ENCODE data around the gene DPCD.
"Not testable (repeated sequence)": the region's sequence is repeated elsewhere in the genome, so short reads cannot be mapped to it uniquely, and the experiment has no call there.

Gene DPCD

DNA sequence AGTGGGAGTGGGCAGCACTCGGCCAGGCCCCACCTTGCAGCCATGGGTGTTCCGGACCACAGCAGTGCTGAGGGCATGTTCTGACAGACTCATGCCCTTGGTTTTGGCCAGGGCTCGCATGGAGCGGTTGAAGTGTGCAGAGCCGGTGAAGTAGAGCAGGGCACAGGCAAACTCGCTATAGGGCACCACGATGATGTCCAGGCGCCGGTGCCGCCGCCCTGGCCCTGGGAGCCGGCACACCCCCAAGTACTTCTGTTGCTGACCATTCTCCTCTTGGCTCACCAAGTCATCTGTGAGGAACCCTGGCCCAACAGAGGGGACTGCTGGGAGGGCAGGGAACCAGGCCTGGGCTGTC is 8.6 kb upstream of the DPCD start:
- Mint-ChIP-seq H3K27ac (no peak overlapping the region), H3K36me3 (ENCODE audit: insufficient read depth) (peaks cover 6% of the 10 kb centered on the region), H3K4me3 (no peak overlapping the region), H3K27me3 (no peaks in the 10 kb centered on the region), H3K9me3 (no peaks in the 10 kb centered on the region), H3K4me1 (ENCODE audit: low read depth in 2 of 2) (peaks cover 0 to 3% of the 10 kb centered on the region in 2 donors)
- DNase-seq: no peak
- ATAC-seq (replicated peaks): no peak

DNA sequence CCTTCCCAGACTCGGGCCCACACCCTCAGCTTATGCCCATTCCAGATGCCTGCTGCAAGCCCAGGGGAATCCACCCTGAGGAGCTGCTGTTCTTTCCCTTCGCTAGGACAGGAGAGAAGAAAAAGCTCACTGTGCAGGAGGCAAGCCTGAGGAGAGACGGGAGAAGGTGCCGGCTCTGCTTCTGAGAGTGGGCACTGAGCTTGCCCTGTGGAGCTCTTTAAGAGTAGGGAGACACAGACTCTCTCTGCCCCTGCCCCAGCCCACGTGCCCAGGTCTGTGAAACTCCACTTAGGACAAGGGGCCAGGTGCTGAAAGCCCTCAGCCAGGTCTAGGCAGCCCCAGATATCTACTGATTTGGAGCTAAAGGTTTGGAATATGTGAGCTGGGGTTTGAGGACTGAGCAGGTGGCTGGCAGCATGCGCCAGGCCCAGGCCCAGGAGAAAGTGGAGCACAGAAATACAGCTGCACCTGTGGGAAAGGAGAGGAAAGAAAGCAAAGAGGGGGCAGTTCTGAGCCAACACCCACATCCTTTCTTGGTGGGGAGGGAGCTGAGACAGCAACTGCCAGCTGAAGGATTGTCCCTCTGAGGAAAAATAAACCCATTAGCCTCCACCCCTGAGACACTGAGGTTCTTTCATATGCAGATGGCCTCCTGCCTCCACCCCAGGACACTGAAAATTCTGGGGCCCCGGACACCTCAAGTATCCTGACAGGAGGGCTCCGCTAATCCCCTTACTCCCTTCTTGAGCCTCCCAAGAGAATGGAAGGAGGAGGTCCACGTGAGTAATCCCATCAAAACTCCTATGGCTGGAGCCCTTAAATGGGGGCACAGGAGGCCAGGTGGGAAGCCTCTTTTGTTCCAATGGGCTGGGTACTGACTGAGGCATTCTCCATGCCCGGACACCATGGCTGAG is 7.4 kb upstream of the DPCD start:
- Mint-ChIP-seq H3K36me3 (ENCODE audit: insufficient read depth) (peaks cover 6% of the 10 kb centered on the region), H3K9me3 (no peaks in the 10 kb centered on the region), H3K27me3 (no peaks in the 10 kb centered on the region), H3K4me1 (ENCODE audit: low read depth in 2 of 2) (peaks cover 4 to 8% of the 10 kb centered on the region in 2 donors), H3K4me3 (no peak overlapping the region), H3K27ac (no peak overlapping the region)
- no peak for DNase-seq
- no peak for ATAC-seq (replicated peaks)

DNA sequence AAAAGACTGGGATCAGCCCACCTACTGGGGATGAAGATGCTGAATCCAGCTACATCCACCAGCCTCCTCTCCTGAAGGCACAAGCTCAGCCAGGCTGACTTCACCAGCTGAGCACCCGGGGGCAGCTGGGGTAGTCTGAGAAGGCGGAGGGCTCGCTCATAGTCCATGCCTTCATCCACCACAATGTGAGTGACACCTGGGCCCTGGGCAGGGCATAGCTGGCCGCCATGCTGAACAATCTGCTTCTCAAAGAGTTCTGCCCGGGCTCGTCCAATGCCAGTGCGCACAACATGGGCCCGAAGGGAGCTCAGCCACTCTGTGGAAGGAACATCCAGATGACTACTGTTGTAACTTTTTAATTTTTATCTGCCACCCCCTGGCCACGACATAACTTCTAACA is 2.3 kb upstream of the DPCD start:
- no peak for ATAC-seq (replicated peaks)
- Mint-ChIP-seq H3K27ac (no peak overlapping the region), H3K9me3 (no peaks in the 10 kb centered on the region), H3K36me3 (ENCODE audit: insufficient read depth) (peaks cover 20% of the 10 kb centered on the region), H3K4me3 (no peak overlapping the region), H3K27me3 (no peaks in the 10 kb centered on the region), H3K4me1 (ENCODE audit: low read depth in 2 of 2) (peaks cover 17 to 23% of the 10 kb centered on the region in 2 donors)
- DNase-seq: no peak

DNA sequence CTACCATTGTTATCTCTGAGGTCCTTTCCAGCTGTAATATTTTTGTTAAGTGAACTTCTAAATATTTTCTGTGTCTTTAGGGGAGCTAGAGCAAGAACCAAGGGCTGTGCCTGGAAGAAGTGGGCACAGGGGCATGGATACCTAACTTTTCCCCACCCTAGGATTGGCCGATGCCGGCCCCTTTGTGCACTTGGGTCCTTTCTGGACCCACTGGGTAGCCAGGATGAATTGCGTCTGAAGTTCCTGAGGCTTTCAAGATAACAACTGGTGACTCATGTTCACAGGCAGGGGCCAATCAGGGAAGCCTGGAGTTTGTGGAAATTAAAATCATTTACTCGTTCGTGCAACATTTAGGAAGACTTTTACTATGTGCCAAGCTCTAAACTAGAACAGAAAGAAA is 758 bp downstream of the DPCD start:
- peaks cover 22% of the 10 kb centered on the region for H3K36me3 Mint-ChIP-seq (ENCODE audit: insufficient read depth)
- H3K4me1 Mint-ChIP-seq (ENCODE audit: low read depth in 2 of 2): peaks cover 17 to 23% of the 10 kb centered on the region in 2 donors
- peak overlapping the region; percentile 91 to 92 for H3K27ac Mint-ChIP-seq
- H3K9me3 Mint-ChIP-seq: no peaks in the 10 kb centered on the region
- H3K4me3 Mint-ChIP-seq: peak overlapping the region; percentile 94 to 95
- ATAC-seq (replicated peaks) (no peak), DNase-seq (no peak)
- H3K27me3 Mint-ChIP-seq: no peaks in the 10 kb centered on the region

DNA sequence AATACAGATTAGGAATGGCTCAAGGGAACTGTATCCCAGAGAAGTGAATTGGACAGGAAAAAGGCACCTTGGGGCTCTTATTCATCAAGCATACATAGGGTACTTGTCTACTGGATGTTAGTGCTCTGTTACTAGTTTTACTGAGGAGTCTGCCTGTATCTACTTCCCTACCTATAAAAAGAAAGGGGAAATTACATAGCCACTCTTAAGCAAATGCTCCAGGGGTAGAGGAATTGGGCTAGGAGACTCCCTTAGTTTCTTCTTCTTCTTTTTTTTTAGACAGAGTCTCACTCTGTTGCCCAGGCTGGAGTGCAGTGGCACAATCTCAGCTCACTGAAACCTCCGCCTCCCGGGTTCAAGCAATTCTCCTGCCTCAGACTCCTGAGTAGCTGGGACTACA is 5.2 kb downstream of the DPCD start:
- DNase-seq; H3K36me3 Mint-ChIP-seq (ENCODE audit: insufficient read depth); H3K9me3 Mint-ChIP-seq; H3K4me3 Mint-ChIP-seq; H3K27ac Mint-ChIP-seq; H3K27me3 Mint-ChIP-seq; ATAC-seq (replicated peaks); H3K4me1 Mint-ChIP-seq (ENCODE audit: low read depth in 2 of 2): not testable (repeated sequence)

DNA sequence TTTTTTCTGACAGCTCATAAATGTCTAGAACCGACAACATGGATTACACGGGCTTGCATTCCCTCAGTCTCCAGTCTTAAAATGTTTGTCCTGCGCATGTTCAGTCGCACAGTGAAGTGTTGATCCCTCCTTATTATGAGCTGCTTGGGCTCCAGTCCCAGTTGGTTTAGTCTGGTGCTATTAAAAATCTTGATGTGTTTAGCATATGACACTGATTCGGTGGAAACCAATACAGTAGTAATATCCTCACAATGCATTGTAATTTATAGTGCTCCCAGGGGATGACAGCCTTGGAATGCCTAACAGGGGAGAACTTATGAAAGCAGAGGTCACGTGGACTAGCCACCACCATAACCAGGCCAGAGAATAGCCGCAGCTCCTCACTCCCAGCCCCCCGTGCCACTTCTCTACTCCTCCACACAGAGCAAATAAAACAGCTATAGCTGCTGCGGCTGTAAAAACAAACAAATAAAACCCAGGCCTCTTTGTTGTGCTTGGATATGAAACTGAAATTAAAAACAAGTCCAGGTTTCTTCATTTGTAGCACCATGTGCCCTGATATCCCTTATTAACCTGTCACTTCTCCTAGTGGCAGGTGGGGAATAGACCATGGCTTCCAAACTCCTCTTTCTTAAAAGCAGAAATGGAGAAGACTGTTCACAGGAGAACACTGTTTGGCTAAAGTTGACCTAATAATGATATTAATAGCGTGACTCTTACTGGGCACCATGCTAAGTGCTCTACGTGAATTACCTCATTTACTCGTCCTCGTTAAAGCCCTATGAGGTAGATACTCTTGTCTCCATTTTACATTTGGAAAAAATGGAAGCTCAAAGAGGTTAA is 7.7 kb downstream of the DPCD start:
- Mint-ChIP-seq H3K27ac (no peak overlapping the region), H3K4me3 (no peak overlapping the region), H3K36me3 (ENCODE audit: insufficient read depth) (peaks cover 10% of the 10 kb centered on the region), H3K27me3 (no peaks in the 10 kb centered on the region), H3K9me3 (no peaks in the 10 kb centered on the region), H3K4me1 (ENCODE audit: low read depth in 2 of 2) (no peaks in the 10 kb centered on the region)
- DNase-seq (no peak), ATAC-seq (replicated peaks) (no peak)

DNA sequence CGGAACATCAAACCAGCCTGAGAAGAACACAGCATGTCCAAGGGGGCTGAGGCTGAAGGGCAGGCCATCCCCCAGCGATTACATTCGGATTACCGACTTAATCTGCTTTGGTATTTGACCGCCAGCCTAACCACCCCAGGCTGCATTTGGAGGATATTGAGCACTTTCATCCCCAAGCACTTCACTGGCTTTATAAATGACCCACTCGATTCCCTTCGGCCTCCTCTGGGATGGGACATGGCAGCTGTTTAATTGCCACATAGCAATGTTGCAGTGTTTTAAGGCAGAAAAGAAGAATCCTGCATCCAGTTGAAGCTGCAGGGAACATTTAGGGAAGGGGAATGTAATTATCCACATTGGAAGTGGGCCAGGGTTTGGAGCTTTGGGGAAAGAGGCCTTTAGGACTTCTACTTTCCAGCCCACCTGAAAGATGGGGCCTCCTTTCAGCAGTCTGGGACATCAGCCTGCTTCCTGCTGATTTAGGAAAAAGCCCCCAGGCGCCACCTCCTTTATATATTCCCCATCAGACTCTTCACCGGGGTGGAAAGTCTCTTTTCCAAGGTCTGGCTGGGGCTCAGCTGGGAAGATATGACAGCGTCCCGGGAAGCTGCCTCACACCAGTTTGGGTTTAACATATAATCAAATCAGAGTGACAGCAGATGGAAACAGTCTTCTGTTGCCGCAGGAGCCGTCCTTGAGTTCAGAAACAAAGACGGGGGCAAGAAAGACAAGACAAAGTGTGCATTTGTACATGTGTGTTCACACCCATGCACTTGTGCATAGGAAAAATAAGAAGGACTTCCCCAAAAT is 9.2 kb downstream of the DPCD start:
- Mint-ChIP-seq H3K36me3 (ENCODE audit: insufficient read depth) (peaks cover 10% of the 10 kb centered on the region), H3K9me3 (no peaks in the 10 kb centered on the region), H3K4me3 (no peak overlapping the region), H3K27ac (no peak overlapping the region), H3K4me1 (ENCODE audit: low read depth in 2 of 2) (no peaks in the 10 kb centered on the region), H3K27me3 (no peaks in the 10 kb centered on the region)
- no peak for ATAC-seq (replicated peaks)
- no peak for DNase-seq

DNA sequence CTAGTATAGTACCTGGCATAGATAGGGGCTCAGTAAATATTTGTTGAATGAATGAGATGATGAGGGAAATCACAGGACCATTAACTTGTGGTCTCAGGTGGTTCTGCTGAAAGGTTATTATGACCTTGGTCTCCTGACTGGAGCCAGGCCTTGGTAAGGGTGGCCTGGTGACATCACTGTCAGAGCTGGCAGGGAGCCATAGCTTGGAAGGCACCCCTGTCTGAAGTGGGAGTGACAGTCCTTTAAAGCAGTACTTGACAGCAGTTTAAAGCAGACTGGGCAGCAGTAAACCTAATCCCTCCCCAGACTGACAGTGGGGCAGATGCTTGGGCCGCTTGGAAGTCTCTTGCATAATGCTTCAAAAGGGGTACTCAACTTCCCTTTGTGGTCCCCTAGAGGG is 13.4 kb downstream of the DPCD start:
- DNase-seq: no peak
- H3K27me3 Mint-ChIP-seq: no peaks in the 10 kb centered on the region
- H3K9me3 Mint-ChIP-seq: no peaks in the 10 kb centered on the region
- no peak for ATAC-seq (replicated peaks)
- peaks cover 12% of the 10 kb centered on the region for H3K36me3 Mint-ChIP-seq (ENCODE audit: insufficient read depth)
- no peak overlapping the region for H3K4me3 Mint-ChIP-seq
- no peak overlapping the region for H3K27ac Mint-ChIP-seq
- no peaks in the 10 kb centered on the region for H3K4me1 Mint-ChIP-seq (ENCODE audit: low read depth in 2 of 2)

DNA sequence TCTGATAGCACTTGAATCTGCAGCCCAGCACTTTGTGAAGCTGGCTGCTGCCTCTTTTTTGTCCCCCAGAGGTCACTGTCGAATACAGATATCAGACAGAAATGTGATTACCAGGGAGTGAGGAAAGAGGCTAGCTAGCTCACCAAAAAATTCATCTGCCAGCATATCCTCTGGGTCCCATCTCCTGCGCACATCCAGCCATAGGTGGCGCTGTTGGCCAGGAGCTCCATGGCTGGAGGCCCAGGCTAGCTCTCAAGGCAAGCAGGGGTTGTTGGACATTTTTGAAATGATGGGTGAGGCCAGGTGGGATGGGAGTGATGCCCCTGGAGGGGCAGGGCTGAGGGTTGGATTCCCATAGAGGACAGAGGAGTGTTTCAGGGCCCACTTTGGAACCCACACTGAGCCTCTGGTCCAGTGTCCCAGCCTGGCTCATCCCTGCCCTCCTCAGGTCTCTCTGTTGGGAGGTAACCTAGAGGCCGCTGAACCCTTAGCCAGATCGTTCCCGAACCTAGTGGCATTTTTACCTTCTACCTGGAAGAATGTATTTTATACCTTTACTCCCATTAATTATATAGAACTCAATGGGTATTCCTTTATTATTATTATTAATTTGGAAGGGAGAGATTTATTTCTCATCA is 14.8 kb downstream of the DPCD start:
- peak; percentile 43 to 49 (median 49) for DNase-seq
- H3K36me3 Mint-ChIP-seq (ENCODE audit: insufficient read depth): peaks cover 15% of the 10 kb centered on the region
- no peak overlapping the region for H3K4me3 Mint-ChIP-seq
- H3K27ac Mint-ChIP-seq: no peak overlapping the region
- H3K9me3 Mint-ChIP-seq: no peaks in the 10 kb centered on the region
- H3K27me3 Mint-ChIP-seq: no peaks in the 10 kb centered on the region
- H3K4me1 Mint-ChIP-seq (ENCODE audit: low read depth in 2 of 2): no peaks in the 10 kb centered on the region
- peak; percentile 79 for ATAC-seq (replicated peaks)

DNA sequence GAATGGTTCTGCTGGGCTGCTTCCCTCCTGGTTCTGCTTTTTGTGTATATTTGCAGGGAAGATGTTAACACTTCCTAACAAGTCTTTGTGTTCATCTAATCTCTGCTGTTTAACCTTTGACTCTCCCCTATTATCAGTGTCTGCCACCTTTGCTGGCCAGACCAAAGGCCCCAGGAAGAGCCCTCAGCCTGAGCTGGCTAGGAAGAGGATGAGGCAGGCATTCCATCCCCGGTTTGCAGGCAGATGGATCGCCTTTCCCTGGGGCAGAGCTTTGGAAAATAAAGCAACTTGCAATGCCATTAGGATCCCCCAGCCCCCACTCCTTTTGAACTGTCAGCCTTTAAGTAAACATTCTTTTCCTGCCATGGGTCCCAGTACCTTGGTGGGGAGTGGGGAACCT is 19.0 kb downstream of the DPCD start:
- no peak overlapping the region for H3K4me3 Mint-ChIP-seq
- H3K27me3 Mint-ChIP-seq: no peaks in the 10 kb centered on the region
- H3K4me1 Mint-ChIP-seq (ENCODE audit: low read depth in 2 of 2): no peaks in the 10 kb centered on the region
- no peaks in the 10 kb centered on the region for H3K9me3 Mint-ChIP-seq
- H3K27ac Mint-ChIP-seq: peak overlapping the region; percentile 52 to 85
- H3K36me3 Mint-ChIP-seq (ENCODE audit: insufficient read depth): peaks cover 25% of the 10 kb centered on the region
- DNase-seq (no peak), ATAC-seq (replicated peaks) (no peak)

DNA sequence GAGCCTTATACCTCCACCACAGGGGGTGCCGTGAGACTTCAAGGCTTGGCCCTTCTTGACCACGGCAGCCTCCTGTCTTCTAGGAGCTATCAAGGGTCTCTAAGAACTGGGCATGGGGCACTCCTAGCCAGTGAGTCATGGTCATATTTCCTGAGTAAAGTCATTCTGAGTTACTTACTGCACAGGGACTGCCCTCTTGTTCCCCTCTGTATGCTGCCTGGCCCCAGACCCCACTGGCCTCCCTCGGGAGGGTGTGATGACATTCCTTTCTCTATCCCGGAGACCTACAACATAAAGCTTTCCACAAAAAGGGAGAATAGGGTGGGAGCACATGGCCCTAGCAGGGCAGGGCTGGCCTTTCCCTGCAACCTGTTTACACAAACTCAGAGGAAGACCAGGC is 21.4 kb downstream of the DPCD start:
- peaks cover 21% of the 10 kb centered on the region for H3K36me3 Mint-ChIP-seq (ENCODE audit: insufficient read depth)
- ATAC-seq (replicated peaks) (no peak), DNase-seq (no peak)
- no peak overlapping the region for H3K4me3 Mint-ChIP-seq
- peaks cover 0 to 4% of the 10 kb centered on the region in 2 donors for H3K4me1 Mint-ChIP-seq (ENCODE audit: low read depth in 2 of 2)
- H3K27ac Mint-ChIP-seq: peak overlapping the region; percentile 22 to 71
- H3K9me3 Mint-ChIP-seq: no peaks in the 10 kb centered on the region
- H3K27me3 Mint-ChIP-seq: no peaks in the 10 kb centered on the region

DNA sequence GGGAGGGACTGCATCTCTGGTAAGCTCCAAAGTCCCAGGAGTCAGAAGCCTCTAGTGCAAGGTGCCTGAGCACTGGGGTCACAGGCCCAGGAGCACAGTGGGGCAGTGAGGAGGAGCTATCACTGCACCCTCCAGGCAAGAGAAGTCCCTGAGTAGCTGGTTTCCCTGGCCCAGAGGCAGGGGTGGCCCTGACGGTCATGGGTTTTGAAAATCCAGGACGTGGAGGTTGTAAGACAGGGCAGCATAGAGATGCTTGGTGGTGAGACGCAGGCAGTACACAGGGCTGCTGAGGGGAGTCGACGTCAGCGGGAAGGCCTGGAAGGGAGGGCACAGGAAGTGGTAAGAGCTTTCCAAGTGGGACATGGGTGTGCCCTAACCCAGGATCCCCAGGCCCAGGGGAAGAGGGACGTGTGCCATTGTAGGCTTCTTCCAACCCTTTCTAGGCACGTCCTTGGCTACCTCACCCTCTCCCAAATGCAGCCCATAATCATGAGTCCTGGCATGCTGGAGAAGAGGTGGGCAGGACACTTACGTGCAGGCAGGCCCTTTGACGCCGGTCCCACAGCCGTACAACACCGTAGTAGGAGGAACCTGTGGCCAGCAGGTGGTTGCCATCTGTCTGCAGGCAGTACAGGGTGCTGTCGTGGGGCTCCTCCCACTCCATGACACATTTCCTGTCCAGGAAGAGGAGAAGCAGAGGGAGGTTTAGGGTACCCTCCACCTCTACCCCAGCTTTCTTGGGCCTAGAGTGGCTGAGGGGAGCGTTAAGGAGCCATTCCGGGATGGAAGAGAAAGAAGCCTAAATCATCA is 23.2 kb downstream of the DPCD start:
- no peaks in the 10 kb centered on the region for H3K27me3 Mint-ChIP-seq
- no peak overlapping the region for H3K4me3 Mint-ChIP-seq
- peaks cover 26% of the 10 kb centered on the region for H3K36me3 Mint-ChIP-seq (ENCODE audit: insufficient read depth)
- no peak for DNase-seq
- H3K27ac Mint-ChIP-seq: peak overlapping the region; percentile 67 to 87
- H3K9me3 Mint-ChIP-seq: no peaks in the 10 kb centered on the region
- H3K4me1 Mint-ChIP-seq (ENCODE audit: low read depth in 2 of 2): peaks cover 0 to 4% of the 10 kb centered on the region in 2 donors
- ATAC-seq (replicated peaks): no peak
